Vagina (tissue), 2 donors: ENCODE results near the gene GNG14. TPM values are rescaled to one million over a fixed set of nuclear protein-coding genes. Genes with fewer than 3 reads are reported as not detected.

ENCODE experiments used
- DNase-seq, 2 donors: peaks; one replicate each; pipeline ENCODE4 v3.0.0-alpha.2; 2017; ENCODE audit errors: extremely low spot score in 2 of 2
- H3K27ac ChIP-seq: fragments of 200-600 bp; sonication (generic); one replicate; pipeline ENCODE4 v1.5.1; 2019
- H3K27me3 ChIP-seq: fragments of 200-600 bp; sonication (generic); one replicate; pipeline ENCODE4 v1.5.1; 2019
- H3K36me3 ChIP-seq, 2 donors: fragments of 200-600 bp; sonication (generic); one replicate each; pipeline ENCODE4 v1.5.1; 2017 to 2019
- H3K4me1 ChIP-seq: fragments of 200-600 bp; sonication (generic); one replicate; pipeline ENCODE4 v1.5.1; 2019
- H3K4me3 ChIP-seq, 2 donors: fragments of 200-600 bp; sonication (generic); 1 replicate in 1 of 2; 2 replicates in 1 of 2; pipeline ENCODE4 v1.5.1; 2016 to 2019
- H3K9me3 ChIP-seq: fragments of 200-600 bp; sonication (generic); one replicate; pipeline ENCODE4 v1.5.1; 2019
- CTCF ChIP-seq, 3 experiments: fragments of 450-650 bp in 2 of 3; fragments of 200-600 bp in 1 of 3; sonication (generic) in 1 of 3; IDR thresholded peaks; one replicate each; pipeline ENCODE4 v1.5.1; 2017 to 2019; ENCODE audit warnings: antibody characterized with exemption in 3 of 3, mild to moderate bottlenecking in 2 of 3, moderate library complexity in 2 of 3
- POLR2A ChIP-seq, 2 donors: fragments of 450-650 bp; IDR thresholded peaks; one replicate each; pipeline ENCODE4 v1.6.1; 2017; ENCODE audit warnings: antibody characterized with exemption in 2 of 2, mild to moderate bottlenecking in 2 of 2, moderate library complexity in 2 of 2
- POLR2AphosphoS5 ChIP-seq, 2 donors: sonication (generic); formaldehyde crosslinking; IDR thresholded peaks; one replicate each; pipeline ENCODE4 v1.9.0; 2017; ENCODE audit warnings: antibody characterized with exemption in 2 of 2, mild to moderate bottlenecking in 2 of 2, low read depth in 1 of 2; ENCODE audit not compliant: insufficient read depth in 1 of 2
- intact Hi-C: fragments of 100-400 bp; cut with DNase I; formaldehyde crosslinking; loops from one replicate; pipeline ENCODE4 v1.15.1; 2023
- total RNA-seq: library from RNA; depleted of rRNA; stranded (reverse); fragments of >200 nt; gene quantifications from one replicate; pipeline ENCODE4 v1.2.3, GENCODE V29; 2016

GNG14 gene
- total RNA-seq, 1 donor from 2014 or later, result not detected

- Histone ChIP-seq H3K27ac (no peak overlapping the region), H3K9me3 (no peaks in the 10 kb centered on the region), H3K4me1 (peaks cover 27% of the 10 kb centered on the region), H3K27me3 (no peaks in the 10 kb centered on the region), H3K36me3 (peaks cover 0 to 65% of the 10 kb centered on the region in 2 donors), H3K4me3 (no peak overlapping the region)
- TF ChIP-seq POLR2A (IDR thresholded peaks at IDR 0.05) (no peak), CTCF (IDR thresholded peaks at IDR 0.05) (no peak), POLR2AphosphoS5 (IDR thresholded peaks at IDR 0.05; ENCODE audit: insufficient read depth in 1 of 2, low read depth in 1 of 2) (no peak)
- intact Hi-C loops, result no loop called here
- no peak for DNase-seq
Observed at GRCh38 chr19:12715929-12716328, 28.1 kb downstream of the GNG14 start.

DNA sequence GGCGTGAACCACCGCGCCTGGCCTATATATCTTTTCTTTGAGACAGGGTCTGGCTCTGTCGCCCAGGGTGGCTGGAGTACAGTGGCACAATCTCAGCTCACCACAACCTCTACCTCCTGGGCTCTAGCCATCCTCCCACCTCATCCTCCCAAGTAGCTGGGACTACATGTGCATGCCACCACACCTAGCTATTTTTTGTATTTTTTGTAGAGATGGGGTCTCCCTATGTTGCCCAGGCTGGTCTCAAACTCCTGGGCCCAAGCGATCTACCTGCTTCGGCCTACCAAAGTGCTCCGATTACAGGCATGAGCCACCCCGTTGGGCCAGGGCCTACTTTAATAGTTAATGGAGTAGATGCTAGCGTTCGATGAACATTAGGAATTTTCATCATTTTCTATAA, 32.5 kb downstream of the GNG14 start:
- TF ChIP-seq POLR2AphosphoS5 (IDR thresholded peaks at IDR 0.05; ENCODE audit: insufficient read depth in 1 of 2, low read depth in 1 of 2) (no peak), POLR2A (IDR thresholded peaks at IDR 0.05) (no peak), CTCF (IDR thresholded peaks at IDR 0.05) (no peak)
- Histone ChIP-seq H3K36me3 (peaks cover 0 to 28% of the 10 kb centered on the region in 2 donors), H3K4me1 (peaks cover 49% of the 10 kb centered on the region), H3K27me3 (no peaks in the 10 kb centered on the region), H3K27ac (peak overlapping the region; percentile 95), H3K9me3 (no peaks in the 10 kb centered on the region), H3K4me3 (peak overlapping the region; percentile 78 to 84)
- intact Hi-C loops, result no loop called here
- DNase-seq, result no peak

- H3K27me3 ChIP-seq, result no peaks in the 10 kb centered on the region
- H3K4me3 ChIP-seq, result peak overlapping the region; percentile 78 to 84
- intact Hi-C loops, result no loop called here
- H3K4me1 ChIP-seq, result peaks cover 49% of the 10 kb centered on the region
- H3K36me3 ChIP-seq, result peaks cover 0 to 22% of the 10 kb centered on the region in 2 donors
- no peaks in the 10 kb centered on the region for H3K9me3 ChIP-seq
- DNase-seq, result no peak
- TF ChIP-seq POLR2AphosphoS5 (IDR thresholded peaks at IDR 0.05; ENCODE audit: insufficient read depth in 1 of 2, low read depth in 1 of 2) (no peak), CTCF (IDR thresholded peaks at IDR 0.05) (no peak), POLR2A (IDR thresholded peaks at IDR 0.05) (no peak)
- H3K27ac ChIP-seq, result peak overlapping the region; percentile 95
Observed at GRCh38 chr19:12720851-12721655, 33.3 kb downstream of the GNG14 start.

GRCh38 chr19:12721656-12722565, 34.1 kb downstream of the GNG14 start:
- Histone ChIP-seq H3K9me3 (no peaks in the 10 kb centered on the region), H3K36me3 (peaks cover 0 to 17% of the 10 kb centered on the region in 2 donors), H3K27ac (peak overlapping the region; percentile 95), H3K4me1 (peaks cover 49% of the 10 kb centered on the region), H3K4me3 (peak overlapping the region; percentile 78 to 84), H3K27me3 (no peaks in the 10 kb centered on the region)
- no peak for DNase-seq
- intact Hi-C loops, result no loop called here
- TF ChIP-seq CTCF (IDR thresholded peaks at IDR 0.05) (no peak), POLR2A (IDR thresholded peaks at IDR 0.05) (no peak), POLR2AphosphoS5 (IDR thresholded peaks at IDR 0.05; ENCODE audit: insufficient read depth in 1 of 2, low read depth in 1 of 2) (peak in 1 of 2 donors; percentile 10)
